ENCODE data around the gene UQCRFS1.

UQCRFS1 gene

GRCh38 chr19:29170554-29170953 is 42.4 kb downstream of the UQCRFS1 start:
- DNase-seq (ENCODE audit: low read depth in 1 of 2, low spot score in 1 of 2): no peak

GRCh38 chr19:29162694-29163093 is 50.3 kb downstream of the UQCRFS1 start:
- DNase-seq (ENCODE audit: low read depth in 1 of 2, low spot score in 1 of 2): no peak

DNA sequence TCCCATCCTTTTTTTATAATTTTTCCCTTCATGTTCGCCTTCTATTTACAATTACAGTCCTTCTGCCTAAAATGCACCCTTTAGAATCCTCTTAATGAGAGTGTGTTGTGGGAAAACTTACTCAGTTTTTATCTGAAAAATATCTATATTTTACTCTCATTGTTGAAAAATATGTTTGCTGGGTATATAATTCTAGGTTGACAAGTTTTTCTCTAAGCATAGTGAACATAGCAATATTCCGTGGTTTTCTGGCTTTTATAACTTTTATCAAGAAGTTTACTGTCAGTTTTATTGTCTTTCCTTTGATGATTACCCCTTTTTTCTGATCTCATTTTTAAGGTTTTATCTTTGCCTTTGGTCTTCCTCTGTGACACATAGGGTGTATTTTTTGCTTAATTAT is 57.3 kb downstream of the UQCRFS1 start:
- no peak for DNase-seq (ENCODE audit: low read depth in 1 of 2, low spot score in 1 of 2)
